Right atrium auricular region (tissue), 2 donors: Measurements from ENCODE around the gene MBLAC1. TPM values are rescaled to one million over a fixed set of nuclear protein-coding genes. Genes with fewer than 3 reads are reported as not detected.

Experiments used
- DNase-seq: peaks from one replicate; pipeline ENCODE4 v3.0.0-alpha.2; 2019; ENCODE audit warnings: low spot score
- H3K27ac ChIP-seq, 2 donors: fragments of 200-600 bp; sonication (generic); 1 replicate in 1 of 2; 2 replicates in 1 of 2; pipeline ENCODE4 v1.5.1; 2016 to 2019
- H3K27me3 ChIP-seq, 2 donors: fragments of 200-600 bp; sonication (generic); one replicate each; pipeline versions ENCODE4 v1.5.1 to v1.6.0; 2017 to 2019
- H3K36me3 ChIP-seq: fragments of 200-600 bp; sonication (generic); one replicate; pipeline ENCODE4 v1.5.1; 2016
- H3K4me1 ChIP-seq, 2 donors: fragments of 200-600 bp; sonication (generic); one replicate each; pipeline versions ENCODE4 v1.5.1 to v1.6.0; 2017 to 2019
- H3K4me3 ChIP-seq, 2 donors: fragments of 200-600 bp; sonication (generic); 1 replicate in 1 of 2; 2 replicates in 1 of 2; pipeline ENCODE4 v1.5.1; 2017 to 2019; ENCODE audit warnings: mild to moderate bottlenecking in 1 of 2, moderate library complexity in 1 of 2
- H3K9me3 ChIP-seq, 2 donors: fragments of 200-600 bp; sonication (generic); one replicate each; pipeline ENCODE4 v1.5.1; 2019
- total RNA-seq, 2 donors: library from RNA; depleted of rRNA; stranded (reverse); fragments of >200 nt; gene quantifications; one replicate each; pipeline ENCODE4 v1.1.0, GENCODE V29; 2016
- TF ChIP-seq, protein P1 (sequence below), 2 donors: fragments of 200-600 bp; sonication (generic); IDR thresholded peaks; one replicate each; pipeline ENCODE4 v1.5.1; 2019; ENCODE audit warnings: antibody characterized with exemption in 2 of 2

The MBLAC1 gene
- total RNA-seq, 2 donors from 2014 or later = 3.3 to 6.1 TPM

DNA sequence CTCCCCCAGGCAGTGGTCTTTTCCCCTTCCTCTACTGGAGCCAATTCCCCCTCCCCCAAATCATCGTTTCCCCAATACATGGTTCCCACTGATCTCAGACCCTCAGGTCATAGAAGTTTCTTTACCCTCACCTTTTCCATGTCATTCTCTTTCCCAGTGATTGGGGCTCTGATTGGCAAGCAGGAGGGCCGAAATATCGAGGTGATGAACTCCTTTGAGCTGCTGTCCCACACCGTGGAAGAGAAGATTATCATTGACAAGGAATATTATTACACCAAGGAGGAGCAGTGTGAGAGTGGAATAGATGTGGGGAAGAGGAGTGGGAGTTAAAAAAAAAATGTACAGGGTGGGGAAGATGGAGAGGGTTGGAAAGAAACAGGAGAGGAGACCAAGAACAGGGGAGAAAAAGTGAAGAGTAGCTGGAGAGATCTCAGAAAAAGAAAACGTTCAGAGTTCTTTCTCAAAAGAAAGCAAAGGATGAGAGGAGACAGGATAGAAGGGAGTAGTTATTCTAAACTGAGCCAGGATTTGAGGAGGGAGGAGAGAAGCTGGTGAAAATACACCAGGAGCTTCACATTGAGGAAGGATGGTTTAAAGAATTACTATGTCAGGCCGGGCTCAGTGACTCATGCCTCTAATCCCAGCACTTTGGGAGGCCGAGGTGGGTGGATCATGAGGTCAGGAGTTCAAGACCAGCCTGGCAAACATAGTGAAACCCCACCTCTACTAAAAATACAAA is 37.1 kb upstream of the MBLAC1 start:
- Histone ChIP-seq H3K9me3 (no peaks in the 10 kb centered on the region), H3K4me3 (peak overlapping the region; percentile 83 to 94), H3K27ac (peak overlapping the region; percentile 85 to 90), H3K36me3 (peaks cover 45% of the 10 kb centered on the region), H3K27me3 (no peaks in the 10 kb centered on the region), H3K4me1 (peaks cover 0 to 17% of the 10 kb centered on the region in 2 donors)
- TF ChIP-seq, protein P1, sequence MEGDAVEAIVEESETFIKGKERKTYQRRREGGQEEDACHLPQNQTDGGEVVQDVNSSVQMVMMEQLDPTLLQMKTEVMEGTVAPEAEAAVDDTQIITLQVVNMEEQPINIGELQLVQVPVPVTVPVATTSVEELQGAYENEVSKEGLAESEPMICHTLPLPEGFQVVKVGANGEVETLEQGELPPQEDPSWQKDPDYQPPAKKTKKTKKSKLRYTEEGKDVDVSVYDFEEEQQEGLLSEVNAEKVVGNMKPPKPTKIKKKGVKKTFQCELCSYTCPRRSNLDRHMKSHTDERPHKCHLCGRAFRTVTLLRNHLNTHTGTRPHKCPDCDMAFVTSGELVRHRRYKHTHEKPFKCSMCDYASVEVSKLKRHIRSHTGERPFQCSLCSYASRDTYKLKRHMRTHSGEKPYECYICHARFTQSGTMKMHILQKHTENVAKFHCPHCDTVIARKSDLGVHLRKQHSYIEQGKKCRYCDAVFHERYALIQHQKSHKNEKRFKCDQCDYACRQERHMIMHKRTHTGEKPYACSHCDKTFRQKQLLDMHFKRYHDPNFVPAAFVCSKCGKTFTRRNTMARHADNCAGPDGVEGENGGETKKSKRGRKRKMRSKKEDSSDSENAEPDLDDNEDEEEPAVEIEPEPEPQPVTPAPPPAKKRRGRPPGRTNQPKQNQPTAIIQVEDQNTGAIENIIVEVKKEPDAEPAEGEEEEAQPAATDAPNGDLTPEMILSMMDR (IDR thresholded peaks at IDR 0.05) = no peak
- no peak for DNase-seq

DNA sequence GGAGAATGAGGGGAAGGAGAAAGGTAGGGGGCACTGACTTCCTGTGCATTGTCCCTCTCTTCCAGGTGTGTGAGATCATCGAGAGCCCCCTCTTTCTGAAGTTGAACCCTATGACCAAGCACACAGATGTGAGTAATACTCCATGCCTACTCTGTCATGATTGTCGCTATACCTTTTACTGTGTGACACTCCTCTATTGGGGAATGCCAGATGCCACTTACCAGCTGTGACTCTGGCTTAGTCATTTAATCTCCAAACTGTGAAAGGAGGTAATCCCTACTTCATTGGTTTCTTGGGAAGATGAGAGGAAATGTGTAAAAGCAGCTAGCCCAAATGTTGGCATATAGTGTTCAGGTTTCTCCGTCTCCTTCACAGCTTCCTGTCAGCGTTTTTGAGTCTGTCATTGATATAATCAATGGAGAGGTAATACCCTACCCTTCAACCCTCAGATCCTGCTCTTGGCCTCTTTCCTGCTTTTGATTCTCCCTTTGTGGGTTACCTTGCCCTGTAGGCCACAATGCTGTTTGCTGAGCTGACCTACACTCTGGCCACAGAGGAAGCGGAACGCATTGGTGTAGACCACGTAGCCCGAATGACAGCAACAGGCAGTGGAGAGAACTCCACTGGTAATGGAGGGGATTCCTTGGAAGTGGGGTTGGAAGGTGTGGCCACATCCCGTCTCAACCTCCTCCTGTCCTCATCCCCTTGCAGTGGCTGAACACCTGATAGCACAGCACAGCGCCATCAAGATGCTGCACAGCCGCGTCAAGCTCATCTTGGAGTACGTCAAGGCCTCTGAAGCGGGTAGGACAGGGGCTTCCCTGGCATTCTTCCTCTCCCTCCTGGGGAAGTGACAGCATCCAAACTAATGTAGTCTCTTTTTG is 36.0 kb upstream of the MBLAC1 start:
- peaks cover 56% of the 10 kb centered on the region for H3K36me3 ChIP-seq
- no peaks in the 10 kb centered on the region for H3K9me3 ChIP-seq
- no peaks in the 10 kb centered on the region for H3K27me3 ChIP-seq
- TF ChIP-seq, protein P1 (IDR thresholded peaks at IDR 0.05) = no peak
- H3K27ac ChIP-seq = no peak overlapping the region
- no peak for DNase-seq
- H3K4me3 ChIP-seq = no peak overlapping the region
- peaks cover 0 to 17% of the 10 kb centered on the region in 2 donors for H3K4me1 ChIP-seq

DNA sequence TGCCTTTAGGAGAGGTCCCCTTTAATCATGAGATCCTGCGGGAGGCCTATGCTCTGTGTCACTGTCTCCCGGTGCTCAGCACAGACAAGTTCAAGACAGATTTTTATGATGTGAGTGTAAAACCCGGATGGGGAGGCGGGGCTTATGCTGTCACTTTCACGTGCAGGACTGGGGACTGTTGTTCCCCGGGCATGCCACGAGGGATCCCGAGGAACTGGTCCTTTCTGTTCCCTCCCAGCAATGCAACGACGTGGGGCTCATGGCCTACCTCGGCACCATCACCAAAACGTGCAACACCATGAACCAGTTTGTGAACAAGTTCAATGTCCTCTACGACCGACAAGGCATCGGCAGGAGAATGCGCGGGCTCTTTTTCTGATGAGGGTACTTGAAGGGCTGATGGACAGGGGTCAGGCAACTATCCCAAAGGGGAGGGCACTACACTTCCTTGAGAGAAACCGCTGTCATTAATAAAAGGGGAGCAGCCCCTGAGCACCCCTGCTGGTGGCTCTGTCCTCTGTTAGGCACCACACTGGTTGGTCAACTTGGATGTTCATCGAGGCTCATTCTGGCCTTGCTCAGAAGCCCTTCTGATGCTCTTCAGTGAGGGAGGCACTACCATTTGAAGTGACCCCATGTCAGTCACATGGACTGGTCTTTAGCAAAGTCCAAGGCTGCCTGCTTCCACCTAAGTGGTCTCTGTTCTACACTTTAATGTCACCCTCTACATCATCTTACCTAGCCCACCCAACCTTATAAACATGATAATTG is 35.2 kb upstream of the MBLAC1 start:
- H3K36me3 ChIP-seq = peaks cover 63% of the 10 kb centered on the region
- no peak overlapping the region for H3K4me3 ChIP-seq
- TF ChIP-seq, protein P1 (IDR thresholded peaks at IDR 0.05) = no peak
- H3K27me3 ChIP-seq = no peaks in the 10 kb centered on the region
- H3K9me3 ChIP-seq = no peaks in the 10 kb centered on the region
- no peak for DNase-seq
- H3K27ac ChIP-seq = no peak overlapping the region
- peaks cover 0 to 17% of the 10 kb centered on the region in 2 donors for H3K4me1 ChIP-seq

DNA sequence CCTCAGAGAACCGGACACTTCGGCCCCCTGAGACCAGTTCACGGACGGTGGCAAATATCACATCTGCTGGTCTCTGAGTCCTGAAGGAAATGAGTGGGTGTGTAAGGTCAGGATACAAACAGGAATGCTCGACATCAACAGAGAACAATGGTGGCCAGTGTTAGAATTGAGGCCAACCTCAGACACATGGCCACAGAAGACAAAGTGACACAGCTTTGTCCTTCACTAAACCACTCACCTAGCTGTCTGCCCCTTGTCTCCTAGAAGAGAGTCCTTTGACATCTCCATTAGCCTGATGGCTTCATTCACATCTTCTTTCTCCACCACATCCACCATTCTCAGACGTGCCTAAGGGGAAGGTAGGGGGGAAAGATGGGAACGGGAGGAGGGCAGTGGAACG is 33.7 kb upstream of the MBLAC1 start:
- Histone ChIP-seq H3K27me3 (no peaks in the 10 kb centered on the region), H3K9me3 (no peaks in the 10 kb centered on the region), H3K36me3 (peaks cover 75% of the 10 kb centered on the region), H3K27ac (no peak overlapping the region), H3K4me1 (peaks cover 0 to 15% of the 10 kb centered on the region in 2 donors), H3K4me3 (no peak overlapping the region)
- DNase-seq = no peak
- TF ChIP-seq, protein P1 (IDR thresholded peaks at IDR 0.05) = no peak

DNA sequence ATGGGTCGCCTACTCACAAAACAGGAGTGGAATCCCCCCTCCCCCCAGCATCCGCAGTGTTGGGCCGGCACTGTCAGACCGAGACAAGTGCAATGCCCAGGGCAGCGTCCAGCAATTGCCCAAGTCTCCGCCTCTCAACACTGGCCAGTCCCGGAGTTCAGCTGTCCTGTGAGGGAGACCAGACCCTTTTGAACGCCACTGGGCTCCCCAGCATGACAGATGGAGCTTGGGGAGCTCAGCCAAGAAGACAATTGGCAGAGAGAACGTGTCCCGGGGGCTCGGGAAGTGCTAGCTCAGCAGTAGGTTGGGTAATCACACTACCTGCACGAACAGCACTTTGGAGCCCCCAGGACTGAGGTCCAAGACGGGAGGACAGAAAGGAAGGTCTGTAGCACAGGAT is 33.3 kb upstream of the MBLAC1 start:
- Histone ChIP-seq H3K4me3 (no peak overlapping the region), H3K27me3 (no peaks in the 10 kb centered on the region), H3K9me3 (no peaks in the 10 kb centered on the region), H3K27ac (no peak overlapping the region), H3K36me3 (peaks cover 79% of the 10 kb centered on the region), H3K4me1 (peaks cover 0 to 11% of the 10 kb centered on the region in 2 donors)
- no peak for DNase-seq
- TF ChIP-seq, protein P1 (IDR thresholded peaks at IDR 0.05) = no peak
